H7 (cell line): ENCODE data around the gene EXOC6B. TPM values are rescaled to one million over a fixed set of nuclear protein-coding genes. Genes with fewer than 3 reads are reported as not detected.

Experiments
- DNase-seq: peaks from one replicate; pipeline ENCODE4 v3.0.0; 2012
- H3K27me3 ChIP-seq: 2 replicates; pipeline ENCODE4 v1.6.0; 2011; ENCODE audit warnings: mild to moderate bottlenecking, low read length; ENCODE audit not compliant: control insufficient read depth, insufficient read depth
- H3K36me3 ChIP-seq: replicated peaks from 2 replicates; pipeline ENCODE4 v1.5.1; 2011; ENCODE audit warnings: low read length; ENCODE audit not compliant: control insufficient read depth, insufficient read depth
- H3K4me3 ChIP-seq: 2 replicates; pipeline ENCODE4 v1.5.1; 2011; ENCODE audit warnings: low read depth, mild to moderate bottlenecking, control low read depth, low read length, moderate library complexity; ENCODE audit not compliant: insufficient read depth
- total RNA-seq: library from RNA; depleted of rRNA; stranded (reverse); fragments of >200 nt; shearing (Covaris generic); gene quantifications from 2 replicates; pipeline ENCODE4 v1.2.3, GENCODE V29; 2014

EXOC6B gene
- total RNA-seq, 1 experiment from 2014 or later = 20.5 TPM

DNA sequence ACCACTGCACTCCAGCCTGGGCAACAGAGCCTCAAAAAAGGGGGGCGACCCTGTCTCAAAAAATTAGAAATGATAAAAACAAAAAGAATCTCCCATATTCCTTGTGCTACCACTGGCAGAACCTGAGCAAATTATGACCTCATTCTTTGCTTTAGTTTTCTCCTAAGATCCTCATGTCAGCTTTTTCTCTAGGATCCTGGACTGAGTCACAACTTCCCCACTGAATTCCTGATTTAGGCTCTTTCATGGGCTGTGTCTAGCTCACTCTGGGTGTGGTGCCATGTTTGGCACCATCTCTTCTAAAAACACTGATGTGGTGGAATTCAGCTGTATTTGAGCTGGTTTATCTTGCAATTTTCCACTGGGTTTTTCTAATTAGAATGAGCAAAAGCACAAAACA lies 37.1 kb downstream of the EXOC6B start:
- Histone ChIP-seq H3K27me3 (no peaks in the 10 kb centered on the region), H3K4me3 (no peak overlapping the region), H3K36me3 (no peaks in the 10 kb centered on the region)
- no peak for DNase-seq

- no peak for DNase-seq
- Histone ChIP-seq H3K36me3 (no peaks in the 10 kb centered on the region), H3K27me3 (no peaks in the 10 kb centered on the region), H3K4me3 (no peak overlapping the region)
Observed at GRCh38 chr2:72785517-72785916, 40.3 kb downstream of the EXOC6B start.

DNA sequence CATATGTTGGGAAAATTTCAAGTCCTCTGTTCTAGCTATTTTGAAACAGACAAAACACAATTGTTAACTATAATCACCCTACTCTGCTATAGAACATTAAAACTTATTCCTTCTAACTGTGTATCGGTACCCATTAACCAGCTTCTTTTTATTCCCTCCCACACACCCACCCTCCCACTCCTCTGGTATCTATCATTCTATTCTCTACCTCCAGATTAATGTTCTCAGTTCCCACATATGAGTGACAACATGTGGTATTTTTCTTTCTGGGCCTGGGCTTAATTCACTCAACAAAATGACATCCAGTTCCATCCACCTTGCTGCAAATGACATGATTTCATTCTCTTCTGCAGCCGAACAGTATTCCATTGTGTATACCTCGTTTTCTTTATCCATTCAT lies 43.3 kb downstream of the EXOC6B start:
- DNase-seq = no peak
- no peak overlapping the region for H3K4me3 ChIP-seq
- no peaks in the 10 kb centered on the region for H3K36me3 ChIP-seq
- no peaks in the 10 kb centered on the region for H3K27me3 ChIP-seq

- H3K27me3 ChIP-seq = no peaks in the 10 kb centered on the region
- DNase-seq = no peak
- H3K36me3 ChIP-seq = no peaks in the 10 kb centered on the region
- H3K4me3 ChIP-seq = no peak overlapping the region
Observed at GRCh38 chr2:72781480-72781879, 44.4 kb downstream of the EXOC6B start.

- Histone ChIP-seq H3K36me3 (no peaks in the 10 kb centered on the region), H3K4me3 (no peak overlapping the region), H3K27me3 (no peaks in the 10 kb centered on the region)
- no peak for DNase-seq
Observed at GRCh38 chr2:72780477-72780876, 45.4 kb downstream of the EXOC6B start.

- no peak overlapping the region for H3K4me3 ChIP-seq
- H3K27me3 ChIP-seq = no peaks in the 10 kb centered on the region
- DNase-seq = no peak
Observed at GRCh38 chr2:72779495-72779894, 46.3 kb downstream of the EXOC6B start.

GRCh38 chr2:72778410-72778809 lies 47.4 kb downstream of the EXOC6B start:
- DNase-seq = no peak
- H3K4me3 ChIP-seq = no peak overlapping the region
- no peaks in the 10 kb centered on the region for H3K36me3 ChIP-seq
- H3K27me3 ChIP-seq = no peaks in the 10 kb centered on the region

More at GRCh38 chr2:72779495-72779894, 46.3 kb downstream of the EXOC6B start:
- H3K36me3 ChIP-seq = no peaks in the 10 kb centered on the region

DNA sequence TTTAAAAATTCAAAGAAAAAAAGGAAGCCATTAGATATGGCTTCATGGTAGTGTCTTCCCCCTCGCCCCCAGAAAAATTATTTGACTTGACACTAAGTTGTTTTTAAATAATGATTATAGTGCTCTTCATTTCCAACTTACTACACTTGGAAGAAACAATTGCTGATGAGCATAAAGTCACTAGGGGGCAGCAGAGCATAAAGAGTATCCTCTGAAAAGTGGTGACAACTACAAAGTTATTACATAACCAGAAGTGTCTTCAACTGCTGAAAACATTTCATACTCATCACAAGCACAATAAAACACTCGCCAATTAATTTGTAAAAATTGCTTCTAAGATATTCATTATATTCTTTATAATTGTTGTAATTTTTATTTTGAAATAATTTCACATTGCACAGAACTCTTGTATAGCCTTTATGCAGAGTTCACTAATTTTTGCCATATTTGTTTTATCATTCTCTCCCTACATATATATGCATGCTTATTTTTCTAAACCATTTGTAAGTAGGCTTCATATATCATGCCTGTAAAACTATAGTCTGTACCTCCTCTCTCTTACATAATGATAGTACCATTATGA lies 54.9 kb downstream of the EXOC6B start:
- peak; percentile 53 for DNase-seq
- no peaks in the 10 kb centered on the region for H3K36me3 ChIP-seq
- no peaks in the 10 kb centered on the region for H3K27me3 ChIP-seq
- H3K4me3 ChIP-seq = no peak overlapping the region

DNA sequence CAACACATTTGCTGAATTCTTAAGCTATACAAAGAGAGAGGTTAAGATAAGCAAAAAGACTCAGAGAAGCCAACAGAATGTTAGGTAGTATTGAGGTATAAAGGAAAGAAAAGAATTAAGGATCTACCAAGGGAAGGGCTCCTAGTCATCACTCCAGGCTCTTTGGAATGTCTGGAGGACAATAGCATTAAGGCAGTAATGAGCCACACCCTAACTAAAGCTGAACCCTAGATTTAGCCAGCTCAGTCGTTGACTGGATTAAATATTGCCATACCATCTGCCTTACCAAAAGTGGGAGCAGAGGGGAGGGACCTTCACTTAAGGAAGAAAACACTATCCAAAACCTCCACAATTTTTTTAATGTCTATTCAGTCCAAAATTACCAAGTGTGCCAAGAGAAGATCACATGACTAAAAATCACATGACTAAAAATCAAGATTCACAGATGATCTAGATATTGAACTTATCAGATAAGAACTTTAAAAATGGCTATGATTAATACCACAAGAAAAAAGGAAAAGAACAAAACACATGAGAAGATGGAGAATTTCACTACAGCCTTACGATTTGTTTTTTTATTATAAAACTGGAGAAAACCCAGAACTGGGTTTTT lies 59.7 kb downstream of the EXOC6B start:
- no peak for DNase-seq
- no peaks in the 10 kb centered on the region for H3K27me3 ChIP-seq
- H3K36me3 ChIP-seq = no peaks in the 10 kb centered on the region
- no peak overlapping the region for H3K4me3 ChIP-seq

- no peaks in the 10 kb centered on the region for H3K36me3 ChIP-seq
- no peak overlapping the region for H3K4me3 ChIP-seq
- no peak for DNase-seq
- H3K27me3 ChIP-seq = no peaks in the 10 kb centered on the region
Observed at GRCh38 chr2:72762276-72762675, 63.6 kb downstream of the EXOC6B start.

DNA sequence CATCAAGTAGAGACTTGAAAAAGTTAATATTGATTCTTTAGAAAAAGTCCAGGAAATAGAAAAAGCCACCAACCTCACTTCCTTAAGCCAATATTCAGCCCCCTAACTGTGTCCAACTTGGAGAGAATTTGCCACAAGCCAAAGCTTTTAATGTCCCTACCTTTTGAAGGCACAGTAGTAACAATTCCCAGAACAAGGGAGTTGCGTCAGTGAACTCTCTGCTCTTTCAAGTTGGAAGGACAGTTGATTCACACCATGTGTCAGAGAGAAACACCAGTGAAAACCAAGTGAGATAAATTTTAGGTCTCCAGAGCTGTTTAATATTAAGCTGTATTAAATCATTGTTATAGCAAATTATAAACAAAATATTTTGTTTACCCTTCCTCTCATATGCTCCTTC lies 66.1 kb downstream of the EXOC6B start:
- no peak for DNase-seq
- Histone ChIP-seq H3K27me3 (no peaks in the 10 kb centered on the region), H3K4me3 (no peak overlapping the region)

GRCh38 chr2:72757177-72757775 lies 68.6 kb downstream of the EXOC6B start:
- Histone ChIP-seq H3K27me3 (no peaks in the 10 kb centered on the region), H3K36me3 (no peaks in the 10 kb centered on the region), H3K4me3 (no peak overlapping the region)
- no peak for DNase-seq

More for the DNA sequence above, 66.1 kb downstream of the EXOC6B start:
- no peaks in the 10 kb centered on the region for H3K36me3 ChIP-seq

DNA sequence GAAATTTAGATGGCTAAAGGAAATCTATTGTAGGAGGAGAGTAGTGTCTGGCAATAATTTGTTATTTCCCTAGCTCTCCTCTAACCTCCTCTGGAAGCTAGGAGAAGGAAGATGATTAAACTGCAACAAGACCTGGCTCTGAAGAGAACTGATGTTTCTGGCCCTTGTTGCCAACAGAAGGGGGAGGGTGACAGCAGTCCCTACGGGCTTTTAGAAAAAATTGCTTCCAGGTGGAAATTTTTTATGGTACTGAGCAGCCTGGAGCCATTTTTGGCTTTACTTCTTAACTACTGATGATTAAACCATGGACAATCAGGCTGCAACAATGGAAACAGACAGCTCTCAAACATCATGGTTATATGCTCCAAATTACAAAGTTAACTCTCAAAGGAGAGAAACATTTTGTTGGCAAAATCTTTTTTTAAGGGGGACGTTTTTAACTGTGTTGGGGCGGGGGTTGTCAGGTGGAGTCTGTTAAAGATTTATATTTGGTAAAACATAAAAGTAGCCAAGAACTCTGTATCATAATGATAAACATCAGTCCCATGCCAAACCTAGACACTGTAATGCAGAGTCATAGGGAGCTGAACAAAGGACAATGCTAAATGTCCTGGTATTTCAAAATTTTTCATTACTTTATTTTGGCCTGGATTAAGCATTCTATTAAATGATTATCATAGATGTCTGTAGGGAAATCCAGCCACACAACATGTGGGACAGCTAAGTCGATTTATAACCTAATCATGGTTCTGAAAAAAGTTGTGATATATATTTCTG lies 70.0 kb downstream of the EXOC6B start:
- Histone ChIP-seq H3K27me3 (no peaks in the 10 kb centered on the region), H3K36me3 (no peaks in the 10 kb centered on the region), H3K4me3 (no peak overlapping the region)
- DNase-seq = no peak

- Histone ChIP-seq H3K36me3 (no peaks in the 10 kb centered on the region), H3K27me3 (no peaks in the 10 kb centered on the region), H3K4me3 (no peak overlapping the region)
- DNase-seq = no peak
Observed at GRCh38 chr2:72754628-72755320, 71.1 kb downstream of the EXOC6B start.
